Lower lobe of right lung (tissue), 2 donors: ENCODE results near the gene OTUD4. TPM values are rescaled to one million over a fixed set of nuclear protein-coding genes. Genes with fewer than 3 reads are reported as not detected.
A peak's percentile ranks its signal among the peaks of the same experiment; 100 is the strongest.

Experiments
- ATAC-seq, 2 donors: fragments of 200-7000 bp; cut with Tn5 transposase; one replicate each; pipeline ENCODE4 v1.9.1; 2020 to 2022; ENCODE audit warnings: mild to moderate bottlenecking in 2 of 2, moderate library complexity in 2 of 2
- DNase-seq: peaks from one replicate; pipeline ENCODE4 v3.0.0-alpha.2; 2020
- H3K27ac ChIP-seq: fragments of 200-600 bp; one replicate; pipeline ENCODE4 v1.8.0; 2022
- H3K27me3 ChIP-seq: fragments of 200-600 bp; one replicate; pipeline ENCODE4 v1.8.0; 2022; ENCODE audit warnings: low read depth
- H3K36me3 ChIP-seq: fragments of 200-600 bp; one replicate; pipeline ENCODE4 v1.8.0; 2022; ENCODE audit warnings: mild to moderate bottlenecking
- H3K4me1 ChIP-seq: fragments of 200-600 bp; one replicate; pipeline ENCODE4 v1.8.0; 2022
- H3K4me3 ChIP-seq: fragments of 200-600 bp; one replicate; pipeline ENCODE4 v1.8.0; 2022; ENCODE audit warnings: mild to moderate bottlenecking
- H3K9me3 ChIP-seq: fragments of 200-600 bp; one replicate; pipeline ENCODE4 v1.8.0; 2022
- intact Hi-C: fragments of 100-400 bp; cut with DNase I; formaldehyde crosslinking; loops from one replicate; pipeline ENCODE4 v1.11.0; 2022
- total RNA-seq: library from RNA; stranded (reverse); fragmentation: NEBNext Ultra II Directional; extraction: Animal tissue kit (Norgen Biotek cat#: 25700); gene quantifications from one replicate; pipeline ENCODE4 v1.2.1, GENCODE V29; 2021
- TF ChIP-seq, protein P1 (sequence below): fragments of 200-600 bp; IDR thresholded peaks from one replicate; pipeline ENCODE4 v1.8.0; 2022; ENCODE audit warnings: antibody characterized with exemption, mild to moderate bottlenecking
- donor health status: DM: no; HTN: yes; CAD: no; lungs with severe emphysema.

The OTUD4 gene
- total RNA-seq, 1 donor from 2014 or later, result 53.4 TPM

- TF ChIP-seq, protein P1, sequence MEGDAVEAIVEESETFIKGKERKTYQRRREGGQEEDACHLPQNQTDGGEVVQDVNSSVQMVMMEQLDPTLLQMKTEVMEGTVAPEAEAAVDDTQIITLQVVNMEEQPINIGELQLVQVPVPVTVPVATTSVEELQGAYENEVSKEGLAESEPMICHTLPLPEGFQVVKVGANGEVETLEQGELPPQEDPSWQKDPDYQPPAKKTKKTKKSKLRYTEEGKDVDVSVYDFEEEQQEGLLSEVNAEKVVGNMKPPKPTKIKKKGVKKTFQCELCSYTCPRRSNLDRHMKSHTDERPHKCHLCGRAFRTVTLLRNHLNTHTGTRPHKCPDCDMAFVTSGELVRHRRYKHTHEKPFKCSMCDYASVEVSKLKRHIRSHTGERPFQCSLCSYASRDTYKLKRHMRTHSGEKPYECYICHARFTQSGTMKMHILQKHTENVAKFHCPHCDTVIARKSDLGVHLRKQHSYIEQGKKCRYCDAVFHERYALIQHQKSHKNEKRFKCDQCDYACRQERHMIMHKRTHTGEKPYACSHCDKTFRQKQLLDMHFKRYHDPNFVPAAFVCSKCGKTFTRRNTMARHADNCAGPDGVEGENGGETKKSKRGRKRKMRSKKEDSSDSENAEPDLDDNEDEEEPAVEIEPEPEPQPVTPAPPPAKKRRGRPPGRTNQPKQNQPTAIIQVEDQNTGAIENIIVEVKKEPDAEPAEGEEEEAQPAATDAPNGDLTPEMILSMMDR, result no peak
Measured at GRCh38 chr4:145199051-145199716, 18.8 kb upstream of the OTUD4 start.

DNA sequence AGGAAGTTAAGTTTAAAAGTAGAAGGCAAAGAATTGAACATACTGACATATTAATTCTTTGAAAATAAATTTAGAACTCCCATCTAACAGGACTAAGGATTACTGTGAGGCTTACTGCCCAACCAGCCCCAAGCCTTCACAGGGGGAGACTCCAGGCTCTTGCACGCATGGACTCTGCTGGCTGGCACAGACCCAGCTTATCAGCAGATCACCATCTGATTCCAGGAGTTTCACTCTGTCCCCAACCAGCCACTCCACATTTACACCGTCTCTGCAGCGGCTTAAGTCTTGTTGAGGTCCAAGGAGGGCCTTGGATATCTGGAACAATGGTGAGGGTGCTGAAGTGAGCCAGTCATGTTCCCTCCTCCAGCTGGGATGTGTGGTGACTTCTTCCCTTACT lies 16.4 kb upstream of the OTUD4 start:
- intact Hi-C loops, result no loop called here
- H3K4me1 ChIP-seq, result no peaks in the 10 kb centered on the region
- no peak overlapping the region for H3K4me3 ChIP-seq
- ATAC-seq, result peak; percentile 15 to 26
- TF ChIP-seq, protein P1, result no peak
- no peak for DNase-seq
- H3K27ac ChIP-seq, result no peak overlapping the region
- H3K36me3 ChIP-seq, result no peaks in the 10 kb centered on the region
- no peaks in the 10 kb centered on the region for H3K27me3 ChIP-seq
- H3K9me3 ChIP-seq, result no peaks in the 10 kb centered on the region

More at GRCh38 chr4:145199051-145199716, 18.8 kb upstream of the OTUD4 start:
- no peaks in the 10 kb centered on the region for H3K27me3 ChIP-seq
- no peaks in the 10 kb centered on the region for H3K4me1 ChIP-seq
- intact Hi-C loops, result no loop called here
- no peak overlapping the region for H3K4me3 ChIP-seq
- H3K27ac ChIP-seq, result no peak overlapping the region
- no peak for DNase-seq
- H3K36me3 ChIP-seq, result no peaks in the 10 kb centered on the region
- no peaks in the 10 kb centered on the region for H3K9me3 ChIP-seq
- no peak for ATAC-seq

DNA sequence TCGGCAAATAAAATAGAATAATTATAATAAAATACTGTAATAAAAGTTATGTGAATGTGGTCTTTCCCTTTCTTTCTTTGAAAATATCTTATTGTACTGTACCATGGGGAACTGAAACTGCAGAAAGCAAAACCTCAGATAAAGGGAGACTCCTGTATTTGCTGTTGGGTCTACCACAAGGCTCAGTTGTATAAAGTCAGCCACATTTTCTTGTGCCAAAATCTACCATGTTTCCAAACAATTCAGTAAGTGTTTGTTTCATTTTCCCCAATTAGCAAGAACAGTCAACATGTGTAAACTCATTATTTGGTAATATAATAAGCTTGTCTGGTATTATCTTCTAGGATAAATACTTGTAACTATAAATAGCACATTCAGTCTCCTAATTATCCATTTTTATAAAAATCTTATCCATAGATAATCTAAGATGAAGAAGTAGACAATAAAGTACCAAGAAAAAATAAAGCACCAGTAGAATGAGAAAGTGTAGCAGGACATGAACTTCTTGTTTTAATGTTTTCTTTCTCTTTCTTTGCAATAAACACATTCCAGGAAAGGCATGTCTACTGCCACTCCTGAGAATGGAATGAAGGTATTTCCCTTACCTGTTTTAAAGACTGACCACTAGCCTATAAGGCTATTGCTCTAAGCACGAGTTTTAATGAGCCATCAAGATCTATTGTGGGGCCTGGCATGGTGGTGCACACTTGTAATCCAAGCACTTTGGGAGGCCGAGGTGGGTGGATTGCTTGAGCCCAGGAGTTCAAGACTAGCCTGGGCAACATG lies 15.0 kb upstream of the OTUD4 start:
- ATAC-seq (peak; percentile 74 to 75), DNase-seq (no peak)
- Histone ChIP-seq H3K27ac (peak overlapping the region; percentile 1), H3K4me3 (no peak overlapping the region), H3K36me3 (no peaks in the 10 kb centered on the region), H3K27me3 (no peaks in the 10 kb centered on the region), H3K4me1 (no peaks in the 10 kb centered on the region), H3K9me3 (no peaks in the 10 kb centered on the region)
- TF ChIP-seq, protein P1, result no peak
- intact Hi-C loops, result no loop called here

GRCh38 chr4:145189981-145190380 lies 9.6 kb upstream of the OTUD4 start:
- Histone ChIP-seq H3K4me1 (no peaks in the 10 kb centered on the region), H3K9me3 (no peaks in the 10 kb centered on the region), H3K4me3 (no peak overlapping the region), H3K27ac (no peak overlapping the region), H3K27me3 (no peaks in the 10 kb centered on the region), H3K36me3 (no peaks in the 10 kb centered on the region)
- DNase-seq (no peak), ATAC-seq (no peak)
- TF ChIP-seq, protein P1, result no peak
- intact Hi-C loops, result no loop called here

DNA sequence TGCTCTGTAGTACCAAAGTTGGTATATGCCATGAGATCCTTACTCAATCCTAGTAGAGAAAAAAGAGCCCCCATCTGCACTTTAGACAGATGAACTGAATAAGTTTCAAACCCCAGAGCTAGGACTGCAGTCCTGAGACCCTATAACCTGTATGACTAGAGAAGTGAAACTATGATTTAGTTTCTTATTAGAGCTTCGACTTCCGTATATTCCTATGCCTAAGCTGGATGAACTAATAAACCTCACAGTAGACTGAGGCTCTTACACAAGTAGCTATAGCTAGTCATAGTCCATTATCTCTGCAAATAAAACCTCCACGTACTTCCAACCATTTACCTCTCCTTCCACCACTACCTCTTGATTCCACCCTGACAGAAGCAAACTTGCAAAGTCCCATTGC lies 6.3 kb upstream of the OTUD4 start:
- intact Hi-C loops, result no loop called here
- DNase-seq, result no peak
- H3K27me3 ChIP-seq, result no peaks in the 10 kb centered on the region
- no peak overlapping the region for H3K4me3 ChIP-seq
- no peaks in the 10 kb centered on the region for H3K9me3 ChIP-seq
- no peak overlapping the region for H3K27ac ChIP-seq
- ATAC-seq, result peak; percentile 49 to 66
- H3K4me1 ChIP-seq, result no peaks in the 10 kb centered on the region
- no peaks in the 10 kb centered on the region for H3K36me3 ChIP-seq
- TF ChIP-seq, protein P1, result no peak
